ENCODE results near the gene MT1F.

Gene MT1F

GRCh38 chr16:56677474-56677873 lies 19.7 kb downstream of the MT1F start:
- TF ChIP-seq CTCF (conservative IDR thresholded peaks at IDR 0.05; ENCODE audit: low read length) (no peak), EZH2phosphoT487 (IDR thresholded peaks at IDR 0.05; ENCODE audit: borderline replicate concordance) (no peak)
- Histone ChIP-seq H3K27me3 (ENCODE audit: insufficient read depth, low read length, poor library complexity, severe bottlenecking) (no peaks in the 10 kb centered on the region), H3K4me3 (ENCODE audit: low read length, poor library complexity, severe bottlenecking) (no peak overlapping the region), H2AFZ (ENCODE audit: low read length) (no peak overlapping the region), H3K36me3 (ENCODE audit: insufficient read depth, low read length) (no peaks in the 10 kb centered on the region), H3K79me2 (ENCODE audit: insufficient read depth, low read length) (no peaks in the 10 kb centered on the region), H3K9me2 (replicated peaks; ENCODE audit: low read depth, low read length) (no peaks in the 10 kb centered on the region), H3K4me2 (ENCODE audit: low read depth, low read length, poor library complexity, severe bottlenecking) (no peak overlapping the region), H3F3A (ENCODE audit: low read depth) (no peaks in the 10 kb centered on the region), H4K20me1 (ENCODE audit: insufficient read depth, low read length, poor library complexity, severe bottlenecking) (no peaks in the 10 kb centered on the region), H3K9me3 (ENCODE audit: insufficient read depth, low read depth, low read length) (no peaks in the 10 kb centered on the region), H3K9ac (ENCODE audit: low read depth, low read length, poor library complexity, severe bottlenecking) (no peak overlapping the region), H3K4me1 (ENCODE audit: insufficient read depth, low read length, poor library complexity, severe bottlenecking) (peaks cover 2% of the 10 kb centered on the region)

GRCh38 chr16:56679078-56679730 lies 21.4 kb downstream of the MT1F start:
- no peak overlapping the region for H3K4me2 ChIP-seq (ENCODE audit: low read depth, low read length, poor library complexity, severe bottlenecking)
- H3K27me3 ChIP-seq (ENCODE audit: insufficient read depth, low read length, poor library complexity, severe bottlenecking) = no peaks in the 10 kb centered on the region
- H3K79me2 ChIP-seq (ENCODE audit: insufficient read depth, low read length) = peaks cover 5% of the 10 kb centered on the region; the same call in 1 of the 2 replicates
- no peaks in the 10 kb centered on the region for H3K36me3 ChIP-seq (ENCODE audit: insufficient read depth, low read length)
- no peak overlapping the region for H2AFZ ChIP-seq (ENCODE audit: low read length)
- H3K9me2 ChIP-seq (replicated peaks; ENCODE audit: low read depth, low read length) = no peaks in the 10 kb centered on the region
- no peak overlapping the region for H3K9ac ChIP-seq (ENCODE audit: low read depth, low read length, poor library complexity, severe bottlenecking)
- no peak overlapping the region for H3K4me3 ChIP-seq (ENCODE audit: low read length, poor library complexity, severe bottlenecking)
- no peaks in the 10 kb centered on the region for H4K20me1 ChIP-seq (ENCODE audit: insufficient read depth, low read length, poor library complexity, severe bottlenecking)
- H3K4me1 ChIP-seq (ENCODE audit: insufficient read depth, low read length, poor library complexity, severe bottlenecking) = peaks cover 10% of the 10 kb centered on the region
- H3K9me3 ChIP-seq (ENCODE audit: insufficient read depth, low read depth, low read length) = no peaks in the 10 kb centered on the region
- H3F3A ChIP-seq (ENCODE audit: low read depth) = no peaks in the 10 kb centered on the region
- no peak for TF ChIP-seq CTCF (conservative IDR thresholded peaks at IDR 0.05; ENCODE audit: low read length)
- no peak for TF ChIP-seq EZH2phosphoT487 (IDR thresholded peaks at IDR 0.05; ENCODE audit: borderline replicate concordance)

GRCh38 chr16:56679818-56680217 lies 22.1 kb downstream of the MT1F start:
- peaks cover 10% of the 10 kb centered on the region for H3K4me1 ChIP-seq (ENCODE audit: insufficient read depth, low read length, poor library complexity, severe bottlenecking)
- no peak for TF ChIP-seq EZH2phosphoT487 (IDR thresholded peaks at IDR 0.05; ENCODE audit: borderline replicate concordance)
- no peak for TF ChIP-seq CTCF (conservative IDR thresholded peaks at IDR 0.05; ENCODE audit: low read length)
- no peaks in the 10 kb centered on the region for H3K27me3 ChIP-seq (ENCODE audit: insufficient read depth, low read length, poor library complexity, severe bottlenecking)
- H3K4me2 ChIP-seq (ENCODE audit: low read depth, low read length, poor library complexity, severe bottlenecking) = no peak overlapping the region
- no peaks in the 10 kb centered on the region for H3F3A ChIP-seq (ENCODE audit: low read depth)
- no peak overlapping the region for H3K9ac ChIP-seq (ENCODE audit: low read depth, low read length, poor library complexity, severe bottlenecking)
- H3K4me3 ChIP-seq (ENCODE audit: low read length, poor library complexity, severe bottlenecking) = no peak overlapping the region
- no peaks in the 10 kb centered on the region for H3K9me3 ChIP-seq (ENCODE audit: insufficient read depth, low read depth, low read length)
- H3K9me2 ChIP-seq (replicated peaks; ENCODE audit: low read depth, low read length) = no peaks in the 10 kb centered on the region
- peaks cover 5% of the 10 kb centered on the region; the same call in 1 of the 2 replicates for H3K79me2 ChIP-seq (ENCODE audit: insufficient read depth, low read length)
- no peaks in the 10 kb centered on the region for H3K36me3 ChIP-seq (ENCODE audit: insufficient read depth, low read length)
- no peaks in the 10 kb centered on the region for H4K20me1 ChIP-seq (ENCODE audit: insufficient read depth, low read length, poor library complexity, severe bottlenecking)
- no peak overlapping the region for H2AFZ ChIP-seq (ENCODE audit: low read length)

All from Loucy (cell line).